MM.1S (cell line): ENCODE data around the gene ZNF260.

ENCODE experiments used
- EZH2 ChIP-seq: fragments of 300-600 bp; sonication (generic); optimal IDR thresholded peaks from 2 replicates; pipeline ENCODE3; 2017; ENCODE audit warnings: low read depth, mild to moderate bottlenecking, antibody characterized with exemption, low read length, mixed read lengths
- TF ChIP-seq, protein P1 (sequence below): fragments of 300-600 bp; sonication (generic); IDR thresholded peaks from 2 replicates; pipeline ENCODE4 v1.5.1; 2016; ENCODE audit warnings: antibody characterized with exemption, low read length, mixed read lengths

GRCh38 chr19:36514012-36514612 is 14.0 kb downstream of the ZNF260 start:
- TF ChIP-seq, protein P1, sequence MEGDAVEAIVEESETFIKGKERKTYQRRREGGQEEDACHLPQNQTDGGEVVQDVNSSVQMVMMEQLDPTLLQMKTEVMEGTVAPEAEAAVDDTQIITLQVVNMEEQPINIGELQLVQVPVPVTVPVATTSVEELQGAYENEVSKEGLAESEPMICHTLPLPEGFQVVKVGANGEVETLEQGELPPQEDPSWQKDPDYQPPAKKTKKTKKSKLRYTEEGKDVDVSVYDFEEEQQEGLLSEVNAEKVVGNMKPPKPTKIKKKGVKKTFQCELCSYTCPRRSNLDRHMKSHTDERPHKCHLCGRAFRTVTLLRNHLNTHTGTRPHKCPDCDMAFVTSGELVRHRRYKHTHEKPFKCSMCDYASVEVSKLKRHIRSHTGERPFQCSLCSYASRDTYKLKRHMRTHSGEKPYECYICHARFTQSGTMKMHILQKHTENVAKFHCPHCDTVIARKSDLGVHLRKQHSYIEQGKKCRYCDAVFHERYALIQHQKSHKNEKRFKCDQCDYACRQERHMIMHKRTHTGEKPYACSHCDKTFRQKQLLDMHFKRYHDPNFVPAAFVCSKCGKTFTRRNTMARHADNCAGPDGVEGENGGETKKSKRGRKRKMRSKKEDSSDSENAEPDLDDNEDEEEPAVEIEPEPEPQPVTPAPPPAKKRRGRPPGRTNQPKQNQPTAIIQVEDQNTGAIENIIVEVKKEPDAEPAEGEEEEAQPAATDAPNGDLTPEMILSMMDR, result no peak
- no peak for TF ChIP-seq EZH2
